ENCODE results near the gene ZNF414.

ZNF414 gene

DNA sequence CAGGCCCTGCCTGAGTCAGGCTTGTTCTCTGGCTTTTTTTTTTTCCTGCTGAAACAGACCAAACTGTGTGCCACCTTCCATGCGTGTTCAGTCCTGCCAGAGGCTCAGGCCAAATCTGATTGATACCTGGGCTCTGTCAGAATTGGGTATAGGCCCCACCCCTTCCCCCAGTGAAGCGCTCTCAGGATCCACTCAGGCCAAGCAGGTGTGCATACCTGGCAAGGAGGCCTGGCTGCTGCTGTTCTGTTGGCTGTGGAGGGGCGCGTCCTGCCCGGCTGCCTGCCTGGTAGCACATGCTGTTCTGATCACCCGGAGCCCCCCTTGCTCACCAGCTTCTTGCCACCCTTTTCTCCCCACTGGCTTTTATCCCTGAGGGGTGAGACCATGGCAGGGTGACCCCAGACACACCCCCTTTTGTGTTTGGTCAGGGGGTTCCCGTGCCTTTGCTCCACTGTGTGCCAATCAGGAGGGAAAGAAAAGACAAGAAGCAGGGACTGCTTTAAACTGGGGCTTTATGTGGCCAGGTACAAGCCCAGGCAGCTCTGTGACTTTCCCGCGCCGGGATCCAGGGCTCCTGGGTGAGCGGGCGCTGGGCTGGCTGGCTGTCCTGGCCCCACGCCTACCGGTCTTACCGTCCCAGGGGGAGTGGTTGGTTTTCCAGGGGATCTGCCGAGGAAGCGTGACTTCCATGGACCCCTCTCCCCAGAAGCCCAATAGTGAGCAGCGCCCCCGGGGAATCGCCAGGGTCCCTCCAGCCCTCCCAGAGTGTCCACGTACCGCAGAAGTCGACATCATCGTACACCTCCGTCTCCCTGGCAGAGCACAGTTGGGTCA is 24.2 kb downstream of the ZNF414 start:
- DNase-seq, result no peak

- DNase-seq, result no peak
Measured at GRCh38 chr19:8488365-8488764, 25.6 kb downstream of the ZNF414 start.

DNA sequence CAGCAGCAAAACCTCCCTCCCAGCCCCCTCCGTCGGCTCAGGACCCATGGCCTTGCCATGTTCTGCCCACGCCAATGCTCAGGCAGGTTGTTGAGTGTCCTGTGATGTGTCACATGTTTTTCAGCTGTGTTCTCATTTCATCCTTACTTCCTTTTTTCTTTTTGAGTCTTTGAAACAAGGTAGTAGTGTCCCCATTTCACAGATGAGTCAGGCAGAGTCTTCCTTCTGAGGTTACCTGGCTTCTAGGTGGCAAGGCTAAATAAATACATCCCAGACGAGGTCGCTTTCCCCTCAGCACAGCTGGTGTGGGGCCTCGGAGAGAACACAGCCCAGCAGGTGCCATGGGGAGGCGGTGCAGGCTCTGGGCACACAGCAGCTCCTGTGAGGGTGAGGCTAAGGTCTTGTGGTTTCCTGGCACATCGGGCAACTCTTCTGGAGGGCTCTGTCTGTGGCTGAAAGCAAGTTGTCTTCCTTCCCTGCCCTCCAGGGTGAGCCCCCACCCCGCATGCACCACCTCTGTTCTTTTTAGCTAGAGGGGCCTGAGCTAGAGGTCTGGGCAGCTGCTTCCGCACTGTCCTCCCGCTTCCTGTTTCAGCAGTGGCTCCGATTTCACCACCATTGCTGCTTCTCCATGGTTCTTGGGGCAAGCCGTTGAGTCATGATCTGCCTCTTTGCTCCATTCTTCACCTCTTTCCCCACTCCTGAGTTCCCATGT is 26.7 kb downstream of the ZNF414 start:
- peak; percentile 49 to 63 for DNase-seq

GRCh38 chr19:8486661-8487136 is 27.3 kb downstream of the ZNF414 start:
- no peak for DNase-seq

GRCh38 chr19:8485561-8486371 is 28.2 kb downstream of the ZNF414 start:
- DNase-seq, result no peak

DNA sequence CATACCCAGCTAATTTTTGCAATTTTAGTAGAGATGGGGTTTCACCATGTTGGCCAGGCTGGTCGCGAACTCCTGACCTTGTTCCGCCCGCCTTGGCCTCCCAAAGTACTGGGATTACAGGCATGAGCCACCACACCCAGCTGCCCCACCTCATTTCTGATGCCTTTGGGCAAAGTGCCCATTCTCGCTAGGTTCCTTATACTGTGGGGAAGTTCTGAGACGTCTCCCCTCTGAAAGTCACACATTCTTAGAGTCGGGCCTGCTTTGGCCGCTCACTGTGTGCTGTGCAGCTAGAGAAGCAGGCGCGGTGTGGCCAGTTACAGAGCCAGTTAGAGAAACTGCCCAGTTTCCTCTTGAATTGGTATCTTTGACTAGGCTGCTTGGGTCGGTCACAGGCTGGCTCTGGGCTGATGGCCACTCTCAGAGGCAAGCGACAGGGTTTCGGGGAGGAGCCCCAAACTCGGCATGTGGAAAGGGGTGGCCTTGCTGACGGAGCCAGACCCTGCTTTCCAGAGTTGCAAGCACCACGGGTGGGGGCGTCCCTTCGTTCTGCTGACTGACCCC is 29.6 kb downstream of the ZNF414 start:
- DNase-seq, result no peak

- no peak for DNase-seq
Measured at GRCh38 chr19:8483165-8483564, 30.8 kb downstream of the ZNF414 start.

GRCh38 chr19:8482696-8483095 is 31.3 kb downstream of the ZNF414 start:
- DNase-seq, result no peak

DNA sequence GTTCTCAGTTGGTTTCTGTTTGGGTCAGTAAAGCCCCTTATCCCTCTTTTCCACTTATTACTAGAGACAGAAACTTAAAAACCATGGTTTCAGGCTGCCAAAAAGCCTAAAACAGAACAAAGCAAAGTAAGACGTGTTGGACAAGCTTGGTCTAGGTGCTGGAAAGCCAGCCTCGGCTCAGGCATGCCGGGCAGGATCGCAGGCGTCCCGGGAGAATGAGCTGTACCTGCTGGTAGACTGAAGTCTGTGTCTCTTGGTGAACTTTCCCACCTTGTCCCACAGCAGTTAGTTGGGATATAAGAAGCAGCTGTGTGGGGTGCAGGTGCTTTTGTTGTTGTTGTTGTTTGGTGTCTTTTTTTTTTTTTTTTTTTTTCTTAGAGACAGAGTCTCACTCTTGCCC is 32.4 kb downstream of the ZNF414 start:
- no peak for DNase-seq

GRCh38 chr19:8481201-8481600 is 32.8 kb downstream of the ZNF414 start:
- no peak for DNase-seq

DNA sequence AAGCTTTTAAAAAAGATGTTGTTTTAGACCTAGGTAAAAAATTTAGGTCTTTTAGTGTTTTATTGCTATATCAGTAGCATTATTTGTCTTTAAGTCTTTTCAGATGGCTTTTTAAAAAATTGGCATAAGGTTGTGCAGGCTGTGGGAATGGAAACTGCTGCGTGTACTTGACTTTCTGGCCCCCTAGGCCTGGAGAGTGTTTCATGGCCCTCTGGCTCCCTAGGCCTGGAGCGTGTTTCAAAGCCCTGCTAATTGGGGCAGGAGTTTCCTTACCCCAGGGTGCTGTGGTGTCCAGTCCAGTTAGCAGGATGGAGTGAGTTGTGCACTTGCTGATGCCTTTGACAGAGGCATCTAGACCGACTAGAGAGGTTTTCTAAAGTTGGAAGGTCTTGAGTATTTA is 35.4 kb downstream of the ZNF414 start:
- no peak for DNase-seq

- no peak for DNase-seq
Measured at GRCh38 chr19:8477889-8478288, 36.1 kb downstream of the ZNF414 start.

DNA sequence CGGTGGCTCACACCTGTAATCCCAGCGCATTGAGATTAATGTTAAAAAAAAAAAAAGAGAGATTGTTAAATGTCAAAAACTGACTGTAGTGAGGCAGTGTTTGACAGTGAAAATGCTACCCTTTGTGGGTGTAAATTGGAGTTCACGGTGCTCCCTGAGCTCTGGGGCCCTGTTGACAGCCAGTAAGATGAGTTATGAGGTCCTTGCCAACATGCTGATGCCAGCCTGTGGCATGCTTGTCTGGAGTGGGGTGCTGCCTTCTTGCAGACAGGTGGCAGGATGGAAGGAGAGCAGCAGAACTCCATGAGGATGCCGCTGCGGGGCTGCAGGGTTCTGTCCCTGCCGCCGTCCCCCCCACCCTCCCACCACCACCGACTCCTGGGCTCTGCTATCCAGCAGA is 37.4 kb downstream of the ZNF414 start:
- no peak for DNase-seq

GRCh38 chr19:8475005-8475404 is 39.0 kb downstream of the ZNF414 start:
- DNase-seq, result no peak

DNA sequence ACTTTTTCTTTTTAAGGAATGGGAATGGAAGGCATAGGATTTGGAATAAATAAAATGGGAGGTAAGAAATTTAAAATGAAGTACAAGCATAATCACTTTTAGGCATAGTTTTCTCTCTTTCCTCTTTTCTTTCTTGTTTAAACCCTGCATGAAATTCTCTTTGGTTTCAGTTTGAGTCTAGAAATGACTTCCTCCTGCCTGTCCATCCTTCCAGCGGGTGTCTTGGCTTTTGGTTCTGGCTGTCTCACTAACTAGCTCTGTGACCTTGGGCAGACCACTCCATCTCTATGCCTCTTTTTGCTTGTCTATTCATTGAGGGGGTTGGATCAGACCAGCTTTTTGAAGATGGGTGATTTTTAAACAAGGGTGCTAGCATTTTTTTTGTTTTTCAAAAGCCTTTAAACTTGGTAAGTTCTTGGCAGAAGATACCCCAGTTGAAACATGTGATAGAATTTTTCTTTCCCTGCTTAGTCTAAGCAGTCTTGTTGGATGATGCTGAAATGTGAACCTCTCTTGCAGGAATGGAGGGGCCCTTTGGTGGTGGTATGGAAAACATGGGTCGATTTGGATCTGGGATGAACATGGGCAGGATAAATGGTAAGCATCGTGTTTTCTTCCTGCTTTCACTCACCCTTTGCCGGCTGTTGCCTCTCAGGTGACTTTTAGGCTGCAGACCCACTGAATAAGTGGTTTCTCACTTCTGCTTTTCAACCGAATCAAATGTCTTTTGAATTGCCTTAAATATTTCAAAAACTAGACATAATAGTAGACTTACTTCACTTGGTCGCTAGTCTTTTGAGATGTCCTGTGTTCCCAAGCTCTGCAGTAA is 40.1 kb downstream of the ZNF414 start:
- DNase-seq, result no peak

DNA sequence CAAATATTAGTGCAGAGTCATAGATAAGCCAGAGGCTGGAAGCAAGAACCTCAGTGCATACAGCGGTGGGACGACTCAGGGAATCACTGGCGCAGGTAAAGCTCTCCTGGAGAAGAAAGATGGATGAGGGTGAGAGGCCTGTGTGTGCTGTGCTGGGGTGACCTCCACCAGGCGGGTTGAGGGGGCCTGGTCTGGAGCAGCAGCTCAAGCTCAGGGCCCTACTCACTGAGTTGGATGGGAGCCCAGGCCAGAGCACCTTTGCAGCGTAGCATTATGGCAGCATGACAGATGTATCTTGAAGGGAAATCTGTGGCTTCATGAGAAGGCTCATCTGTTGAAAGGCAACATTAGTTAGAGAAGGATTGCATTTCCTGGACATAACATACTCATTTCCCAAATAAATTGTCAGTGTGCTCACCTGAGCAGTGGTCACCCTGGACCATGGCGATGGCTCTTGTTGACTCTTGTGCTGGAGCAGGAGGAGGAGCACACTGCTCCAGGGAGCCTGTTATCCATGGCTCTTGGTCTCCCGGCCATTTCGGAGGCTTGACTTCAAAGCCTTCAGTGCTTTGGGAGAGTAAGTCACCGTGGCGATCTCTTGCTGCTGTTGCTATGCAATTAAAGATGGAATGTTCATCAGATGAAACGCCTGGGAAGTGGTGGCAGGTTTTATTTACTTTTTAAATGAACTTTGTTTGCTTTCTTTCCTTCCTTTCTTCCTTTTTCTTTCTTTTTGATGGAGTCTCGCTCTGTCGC is 44.2 kb downstream of the ZNF414 start:
- DNase-seq, result no peak

- DNase-seq, result no peak
Measured at GRCh38 chr19:8468761-8469373, 45.1 kb downstream of the ZNF414 start.

GRCh38 chr19:8468124-8468523 is 45.8 kb downstream of the ZNF414 start:
- DNase-seq, result no peak

DNA sequence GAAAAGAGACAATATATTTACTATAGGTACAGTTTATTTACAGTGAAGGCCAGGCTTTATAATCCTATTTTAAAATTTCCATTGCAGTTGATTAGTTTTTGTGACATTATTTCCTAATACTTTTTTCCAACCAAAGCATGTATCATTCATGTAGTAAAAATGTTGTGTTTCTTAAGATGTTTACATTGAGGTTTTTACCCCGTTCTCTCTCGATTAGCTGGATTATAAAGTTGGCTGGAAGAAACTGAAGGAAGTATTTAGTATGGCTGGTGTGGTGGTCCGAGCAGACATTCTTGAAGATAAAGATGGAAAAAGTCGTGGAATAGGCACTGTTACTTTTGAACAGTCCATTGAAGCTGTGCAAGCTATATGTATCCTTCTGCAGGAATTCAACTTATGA is 47.9 kb downstream of the ZNF414 start:
- DNase-seq, result no peak

- DNase-seq, result no peak
Measured at GRCh38 chr19:8463365-8463764, 50.6 kb downstream of the ZNF414 start.

DNA sequence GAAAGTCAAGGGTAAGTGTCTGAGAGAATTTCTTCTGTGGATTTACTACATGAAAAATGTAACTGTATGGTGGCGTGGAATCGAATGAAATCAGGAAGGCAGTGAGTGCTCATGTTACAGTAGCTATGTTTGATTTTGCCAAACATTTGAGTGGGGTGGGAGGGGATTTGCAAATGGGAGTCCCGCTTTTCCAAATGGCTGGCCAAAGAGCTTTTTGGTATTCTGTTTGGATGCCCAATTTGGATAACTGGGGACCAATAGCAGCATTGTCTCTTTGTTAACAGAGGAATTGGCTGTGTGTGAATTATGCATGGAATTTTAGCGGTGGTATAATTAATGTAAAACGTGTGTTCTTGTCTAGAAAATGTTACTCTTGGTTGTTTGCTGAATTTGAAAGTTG is 51.4 kb downstream of the ZNF414 start:
- no peak for DNase-seq

Data from stimulated activated CD4-positive, alpha-beta T cell treated with anti-CD3 and anti-CD28 coated beads, Interleukin-2, amount 100 ng/mL, for 24 hours (primary cell).